PC-9 (cell line): ENCODE results near the gene TAGLN2. TPM values are rescaled to one million over a fixed set of nuclear protein-coding genes. Genes with fewer than 3 reads are reported as not detected.

ENCODE experiments used
- BruUV-seq: library from RNA; stranded (reverse); fragments of 400-500 nt; replicated peaks from 2 replicates; lab custom pipeline; 2021; lab: Mats Ljungman, UMichigan
- CTCF ChIA-PET: fragments of 300-600 bp; sonication (Branson Sonifier 250); formaldehyde crosslinking; loops from one replicate; lab custom pipeline; 2022; ENCODE audit warnings: antibody characterized with exemption; lab: Charles Lee
- POLR2A ChIA-PET: fragments of 300-600 bp; sonication (Branson Sonifier 250); formaldehyde crosslinking; loops from one replicate; lab custom pipeline; 2022; ENCODE audit warnings: antibody characterized with exemption; ENCODE audit not compliant: unreplicated experiment; lab: Charles Lee
- DNase-seq, 2 experiments: peaks; one replicate each; pipeline versions ENCODE4 v3.0.0 to v3.0.0-alpha.2; 2015 to 2022; ENCODE audit warnings: mixed read lengths in 1 of 2
- H2AFZ ChIP-seq: fragments of 200-600 bp; sonication (generic); 2 replicates; pipeline ENCODE4 v1.8.1; 2017; ENCODE audit warnings: antibody characterized with exemption
- H3F3A ChIP-seq: fragments of 200-600 bp; sonication (generic); 2 replicates; pipeline ENCODE4 v1.8.1; 2017; ENCODE audit warnings: antibody characterized with exemption, mild to moderate bottlenecking, low read depth; ENCODE audit not compliant: insufficient read depth
- H3K27ac ChIP-seq: fragments of 200-600 bp; sonication (generic); 2 replicates; pipeline ENCODE4 v1.6.1; 2016; ENCODE audit warnings: mixed run types
- H3K27me3 ChIP-seq: fragments of 200-600 bp; sonication (generic); 2 replicates; pipeline ENCODE4 v1.6.1; 2016; ENCODE audit warnings: low read depth, mixed run types; ENCODE audit not compliant: insufficient read depth
- H3K36me3 ChIP-seq: fragments of 200-600 bp; sonication (generic); 2 replicates; pipeline ENCODE4 v1.6.1; 2016; ENCODE audit warnings: low read depth, mixed run types
- H3K4me1 ChIP-seq: fragments of 200-600 bp; sonication (generic); replicated peaks from 2 replicates; pipeline ENCODE4 v1.6.1; 2016; ENCODE audit warnings: mixed run types; ENCODE audit not compliant: insufficient read depth
- H3K4me2 ChIP-seq: fragments of 200-600 bp; sonication (generic); 2 replicates; pipeline ENCODE4 v1.6.1; 2017; ENCODE audit warnings: mixed run types
- H3K4me3 ChIP-seq: fragments of 200-600 bp; sonication (generic); 2 replicates; pipeline ENCODE4 v1.6.1; 2016; ENCODE audit warnings: mixed run types
- H3K79me2 ChIP-seq: fragments of 200-600 bp; sonication (generic); 2 replicates; pipeline ENCODE4 v1.6.1; 2017; ENCODE audit warnings: low read depth, mixed run types
- H3K9me2 ChIP-seq: fragments of 200-600 bp; sonication (generic); 2 replicates; pipeline ENCODE4 v1.8.1; 2017; ENCODE audit warnings: mild to moderate bottlenecking; ENCODE audit not compliant: insufficient read depth
- H3K9me3 ChIP-seq: fragments of 200-600 bp; sonication (generic); 2 replicates; pipeline ENCODE4 v1.8.1; 2016; ENCODE audit warnings: low read depth; ENCODE audit not compliant: insufficient read depth
- H4K20me1 ChIP-seq: fragments of 200-600 bp; sonication (generic); 2 replicates; pipeline ENCODE4 v1.8.1; 2017; ENCODE audit not compliant: insufficient read depth
- EZH2 ChIP-seq: fragments of 200-600 bp; sonication (generic); IDR thresholded peaks from 2 replicates; pipeline ENCODE4 v1.8.0; 2017; ENCODE audit warnings: antibody characterized with exemption, low read depth
- intact Hi-C: fragments of 100-400 bp; cut with micrococcal nuclease; formaldehyde crosslinking; loops from one replicate; pipeline ENCODE4 v1.10.0; 2022; ENCODE audit not compliant: unreplicated experiment
- total RNA-seq: library from RNA; stranded (reverse); gene quantifications from 2 replicates; pipeline ENCODE4 v1.2.3, GENCODE V29; 2021
- TF ChIP-seq, protein P1 (sequence below): fragments of 200-600 bp; sonication (generic); conservative IDR thresholded peaks from 2 replicates; pipeline ENCODE4 v1.6.1; 2017; ENCODE audit warnings: mixed run types, antibody characterized with exemption, mild to moderate bottlenecking, moderate library complexity

Gene TAGLN2
- total RNA-seq, 1 experiment from 2014 or later, result 473 TPM

- intact Hi-C loops, result no loop called here
- CTCF ChIA-PET, result interaction anchor here (0.7 to 4.8 kb wide), 3 partner anchors 82 to 131 kb away, joined by 7 to 46 read pairs (median 9); no protein-coding TSS in a partner anchor
Measured at GRCh38 chr1:159889202-159889601, 36.1 kb downstream of the TAGLN2 start.

DNA sequence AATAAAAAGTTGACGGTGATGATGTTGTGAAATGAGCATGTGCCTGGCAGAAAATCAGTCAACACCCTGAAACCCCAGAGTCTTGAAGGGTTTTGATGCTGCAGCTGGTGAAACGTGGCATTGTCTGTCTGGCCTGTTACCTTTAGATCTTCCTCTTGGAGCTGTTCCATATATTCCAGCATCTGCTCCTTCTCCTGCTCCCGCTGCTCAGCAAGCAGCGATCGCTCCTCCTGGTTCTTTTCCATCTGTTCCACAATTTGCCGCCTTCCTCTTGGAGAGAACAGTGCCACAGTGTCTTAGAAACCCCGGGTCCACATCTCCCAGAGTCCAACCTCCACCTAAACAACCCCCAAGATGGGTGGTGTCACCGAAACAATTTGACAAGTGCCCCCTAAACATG, 41.0 kb downstream of the TAGLN2 start:
- DNase-seq, result no peak
- H3K79me2 ChIP-seq, result no peaks in the 10 kb centered on the region
- no peak overlapping the region for H2AFZ ChIP-seq
- H3F3A ChIP-seq, result peaks cover 39% of the 10 kb centered on the region
- no peaks in the 10 kb centered on the region for H4K20me1 ChIP-seq
- no peaks in the 10 kb centered on the region for H3K9me2 ChIP-seq
- no TSS peak for BruUV-seq
- no peaks in the 10 kb centered on the region for H3K9me3 ChIP-seq
- no peaks in the 10 kb centered on the region for H3K27me3 ChIP-seq
- POLR2A ChIA-PET, result no interaction called here
- H3K4me1 ChIP-seq, result peaks cover 50% of the 10 kb centered on the region
- no peaks in the 10 kb centered on the region; the same call in 1 of the 2 replicates for H3K36me3 ChIP-seq
- TF ChIP-seq, protein P1, sequence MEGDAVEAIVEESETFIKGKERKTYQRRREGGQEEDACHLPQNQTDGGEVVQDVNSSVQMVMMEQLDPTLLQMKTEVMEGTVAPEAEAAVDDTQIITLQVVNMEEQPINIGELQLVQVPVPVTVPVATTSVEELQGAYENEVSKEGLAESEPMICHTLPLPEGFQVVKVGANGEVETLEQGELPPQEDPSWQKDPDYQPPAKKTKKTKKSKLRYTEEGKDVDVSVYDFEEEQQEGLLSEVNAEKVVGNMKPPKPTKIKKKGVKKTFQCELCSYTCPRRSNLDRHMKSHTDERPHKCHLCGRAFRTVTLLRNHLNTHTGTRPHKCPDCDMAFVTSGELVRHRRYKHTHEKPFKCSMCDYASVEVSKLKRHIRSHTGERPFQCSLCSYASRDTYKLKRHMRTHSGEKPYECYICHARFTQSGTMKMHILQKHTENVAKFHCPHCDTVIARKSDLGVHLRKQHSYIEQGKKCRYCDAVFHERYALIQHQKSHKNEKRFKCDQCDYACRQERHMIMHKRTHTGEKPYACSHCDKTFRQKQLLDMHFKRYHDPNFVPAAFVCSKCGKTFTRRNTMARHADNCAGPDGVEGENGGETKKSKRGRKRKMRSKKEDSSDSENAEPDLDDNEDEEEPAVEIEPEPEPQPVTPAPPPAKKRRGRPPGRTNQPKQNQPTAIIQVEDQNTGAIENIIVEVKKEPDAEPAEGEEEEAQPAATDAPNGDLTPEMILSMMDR, result no peak
- no peak for TF ChIP-seq EZH2
- intact Hi-C loops, result no loop called here
- CTCF ChIA-PET, result no interaction called here
- no peak overlapping the region for H3K4me2 ChIP-seq
- no peak overlapping the region for H3K4me3 ChIP-seq
- no peak overlapping the region for H3K27ac ChIP-seq

More at GRCh38 chr1:159889202-159889601, 36.1 kb downstream of the TAGLN2 start:
- peak overlapping the region; percentile 74 for H3K27ac ChIP-seq
- peaks cover 9% of the 10 kb centered on the region for H3F3A ChIP-seq
- H3K4me3 ChIP-seq, result no peak overlapping the region
- POLR2A ChIA-PET, result interaction anchor here (0.6 kb wide), 1 partner anchor 50 kb away, joined by 7 read pairs; no protein-coding TSS in a partner anchor
- no TSS peak for BruUV-seq
- H3K4me1 ChIP-seq, result peaks cover 26% of the 10 kb centered on the region
- H2AFZ ChIP-seq, result no peak overlapping the region
- H3K4me2 ChIP-seq, result peak overlapping the region; percentile 39
- TF ChIP-seq, protein P1, result no peak
- TF ChIP-seq EZH2, result no peak
- no peaks in the 10 kb centered on the region for H3K79me2 ChIP-seq
- H3K9me3 ChIP-seq, result no peaks in the 10 kb centered on the region
- no peak for DNase-seq
- no peaks in the 10 kb centered on the region for H3K36me3 ChIP-seq
- H3K9me2 ChIP-seq, result no peaks in the 10 kb centered on the region
- no peaks in the 10 kb centered on the region for H3K27me3 ChIP-seq
- no peaks in the 10 kb centered on the region for H4K20me1 ChIP-seq

DNA sequence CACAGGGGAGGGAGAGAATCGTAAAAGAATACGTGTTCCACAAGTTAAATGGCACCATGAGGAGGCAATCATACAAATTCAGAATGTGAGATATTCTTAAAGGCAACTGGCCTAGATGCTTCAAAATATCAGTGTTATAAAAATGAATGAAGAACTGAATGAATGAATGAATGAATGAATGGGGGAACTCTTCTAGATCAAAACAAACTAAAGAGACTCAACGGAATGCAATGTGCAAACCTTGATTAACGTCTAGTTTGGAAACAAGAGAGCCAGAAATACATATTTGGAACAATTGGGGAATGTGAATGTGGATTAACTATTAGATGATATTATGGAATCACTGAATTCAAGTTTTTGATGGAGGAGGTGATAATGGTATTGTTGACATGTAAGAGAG, 42.2 kb downstream of the TAGLN2 start:
- CTCF ChIA-PET, result no interaction called here

More for the DNA sequence above, 42.2 kb downstream of the TAGLN2 start:
- BruUV-seq, result no TSS peak
- intact Hi-C loops, result no loop called here
- no peak for DNase-seq
- Histone ChIP-seq H3K27me3 (no peaks in the 10 kb centered on the region), H3K9me3 (no peaks in the 10 kb centered on the region), H3F3A (peaks cover 43% of the 10 kb centered on the region), H3K36me3 (no peaks in the 10 kb centered on the region; the same call in 1 of the 2 replicates), H3K4me3 (no peak overlapping the region), H4K20me1 (no peaks in the 10 kb centered on the region), H3K4me1 (peaks cover 53% of the 10 kb centered on the region), H2AFZ (no peak overlapping the region), H3K27ac (peak overlapping the region; percentile 98), H3K4me2 (peak overlapping the region; percentile 70), H3K9me2 (no peaks in the 10 kb centered on the region), H3K79me2 (no peaks in the 10 kb centered on the region)
- POLR2A ChIA-PET, result no interaction called here
- TF ChIP-seq, protein P1, result no peak
- no peak for TF ChIP-seq EZH2
